ENCODE measurements around the gene SHLD2.
"Not testable (repeated sequence)": the region's sequence is repeated elsewhere in the genome, so short reads cannot be mapped to it uniquely, and the experiment has no call there.

SHLD2 gene

DNA sequence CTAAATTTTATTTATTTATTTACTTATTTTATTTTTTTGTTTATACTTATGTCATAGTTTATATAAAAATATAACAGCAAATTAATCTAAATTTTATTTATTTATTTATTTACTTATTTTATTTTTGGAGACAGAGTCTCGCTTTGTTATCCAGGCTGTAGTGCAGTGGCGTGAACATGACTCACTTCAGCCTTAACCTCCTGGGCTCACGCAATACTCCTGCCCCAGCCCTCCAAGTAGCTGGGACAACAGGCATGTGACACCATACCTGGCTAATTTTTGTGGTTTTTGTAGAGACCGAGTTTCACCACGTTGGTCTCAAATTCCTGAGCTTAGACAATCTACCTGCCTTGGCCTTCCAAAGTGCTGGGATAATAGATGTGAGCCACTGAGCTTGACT is 115.3 kb downstream of the SHLD2 start:
- not testable (repeated sequence) for DNase-seq; H3K36me3 ChIP-seq (replicated peaks; ENCODE audit: insufficient read depth, low read length); H3K4me2 ChIP-seq (ENCODE audit: low read depth, low read length); H3K9ac ChIP-seq (ENCODE audit: low read length); H3K4me1 ChIP-seq (ENCODE audit: low read length); H2AFZ ChIP-seq (ENCODE audit: low read length); H3K9me3 ChIP-seq (replicated peaks; ENCODE audit: insufficient read depth, low read length); H3K27ac ChIP-seq (ENCODE audit: low read length); H3F3A ChIP-seq (ENCODE audit: insufficient read depth, low read length); H3K4me3 ChIP-seq (ENCODE audit: low read length); H3K27me3 ChIP-seq (replicated peaks; ENCODE audit: insufficient read depth, low read length); H3K9me2 ChIP-seq (replicated peaks; ENCODE audit: insufficient read depth, low read length); H3K79me2 ChIP-seq (ENCODE audit: low read length); H4K20me1 ChIP-seq (ENCODE audit: insufficient read depth, low read length)

GRCh38 chr10:87211848-87212247 is 116.8 kb downstream of the SHLD2 start:
- H4K20me1 ChIP-seq (ENCODE audit: insufficient read depth, low read length); H3K4me3 ChIP-seq (ENCODE audit: low read length); H3K27ac ChIP-seq (ENCODE audit: low read length); H3K79me2 ChIP-seq (ENCODE audit: low read length); H3K27me3 ChIP-seq (replicated peaks; ENCODE audit: insufficient read depth, low read length); H3K4me2 ChIP-seq (ENCODE audit: low read depth, low read length); H3K36me3 ChIP-seq (replicated peaks; ENCODE audit: insufficient read depth, low read length); H3K9me2 ChIP-seq (replicated peaks; ENCODE audit: insufficient read depth, low read length); H2AFZ ChIP-seq (ENCODE audit: low read length); DNase-seq; H3K4me1 ChIP-seq (ENCODE audit: low read length); H3K9ac ChIP-seq (ENCODE audit: low read length); H3F3A ChIP-seq (ENCODE audit: insufficient read depth, low read length); H3K9me3 ChIP-seq (replicated peaks; ENCODE audit: insufficient read depth, low read length): not testable (repeated sequence)

DNA sequence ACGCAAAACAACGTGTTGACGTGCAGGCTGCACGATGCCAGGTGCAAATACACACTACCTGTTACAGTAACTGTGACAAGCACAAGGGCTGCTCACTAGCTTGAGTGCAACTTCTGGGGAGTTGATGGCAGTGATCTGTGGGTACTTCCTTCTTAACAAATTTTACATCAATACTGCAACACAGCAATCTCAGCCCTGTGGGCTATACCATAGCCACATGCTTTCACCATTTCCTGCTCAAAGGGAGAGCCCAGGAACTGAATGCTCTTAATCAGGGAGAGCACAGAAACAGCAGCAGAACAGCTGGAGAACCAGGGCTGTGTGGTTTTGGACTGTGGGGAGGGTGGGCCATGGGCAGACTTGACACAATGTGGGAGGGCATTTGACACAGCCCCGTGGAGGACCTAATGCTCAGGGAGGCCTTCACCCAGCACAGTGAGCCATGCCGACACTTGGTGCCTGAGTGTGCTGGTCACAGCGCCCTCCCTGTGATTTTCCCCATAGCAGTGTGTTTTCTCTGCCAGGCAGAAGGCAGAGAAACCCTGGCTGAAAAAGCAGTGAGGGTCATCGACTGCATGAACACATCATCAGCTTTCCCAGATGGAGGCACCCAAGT is 118.3 kb downstream of the SHLD2 start:
- H3K4me3 ChIP-seq (ENCODE audit: low read length); H4K20me1 ChIP-seq (ENCODE audit: insufficient read depth, low read length); H3K27me3 ChIP-seq (replicated peaks; ENCODE audit: insufficient read depth, low read length); H3K4me1 ChIP-seq (ENCODE audit: low read length); H3F3A ChIP-seq (ENCODE audit: insufficient read depth, low read length); H3K9me2 ChIP-seq (replicated peaks; ENCODE audit: insufficient read depth, low read length); H2AFZ ChIP-seq (ENCODE audit: low read length); DNase-seq; H3K79me2 ChIP-seq (ENCODE audit: low read length); H3K4me2 ChIP-seq (ENCODE audit: low read depth, low read length); H3K27ac ChIP-seq (ENCODE audit: low read length); H3K9me3 ChIP-seq (replicated peaks; ENCODE audit: insufficient read depth, low read length); H3K36me3 ChIP-seq (replicated peaks; ENCODE audit: insufficient read depth, low read length); H3K9ac ChIP-seq (ENCODE audit: low read length): not testable (repeated sequence)

DNA sequence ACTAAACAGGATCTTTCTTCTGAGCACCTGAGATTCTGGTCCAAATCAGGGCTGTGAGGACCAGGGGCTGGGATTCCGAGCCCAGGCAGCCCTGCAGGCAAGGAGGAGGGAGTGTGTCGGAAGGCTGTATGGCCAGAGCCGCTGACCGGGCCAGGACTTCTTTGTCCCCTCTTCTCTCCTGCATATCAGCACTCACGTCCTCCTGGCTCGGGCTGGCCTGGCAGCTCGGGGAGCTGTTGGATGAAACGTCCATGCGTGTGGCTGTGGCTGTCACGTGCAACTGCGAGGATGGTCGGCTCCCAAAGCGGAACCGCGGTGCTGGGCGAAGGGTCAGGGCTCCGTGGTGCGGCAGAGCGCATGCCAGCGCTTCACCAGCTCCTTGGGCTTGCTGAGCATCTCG is 118.8 kb downstream of the SHLD2 start:
- H3K4me1 ChIP-seq (ENCODE audit: low read length); H3K4me2 ChIP-seq (ENCODE audit: low read depth, low read length); H3K36me3 ChIP-seq (replicated peaks; ENCODE audit: insufficient read depth, low read length); H3K9ac ChIP-seq (ENCODE audit: low read length); DNase-seq; H3K27ac ChIP-seq (ENCODE audit: low read length); H3K79me2 ChIP-seq (ENCODE audit: low read length); H4K20me1 ChIP-seq (ENCODE audit: insufficient read depth, low read length); H3K4me3 ChIP-seq (ENCODE audit: low read length); H3F3A ChIP-seq (ENCODE audit: insufficient read depth, low read length); H3K9me2 ChIP-seq (replicated peaks; ENCODE audit: insufficient read depth, low read length); H3K27me3 ChIP-seq (replicated peaks; ENCODE audit: insufficient read depth, low read length); H3K9me3 ChIP-seq (replicated peaks; ENCODE audit: insufficient read depth, low read length); H2AFZ ChIP-seq (ENCODE audit: low read length): not testable (repeated sequence)

DNA sequence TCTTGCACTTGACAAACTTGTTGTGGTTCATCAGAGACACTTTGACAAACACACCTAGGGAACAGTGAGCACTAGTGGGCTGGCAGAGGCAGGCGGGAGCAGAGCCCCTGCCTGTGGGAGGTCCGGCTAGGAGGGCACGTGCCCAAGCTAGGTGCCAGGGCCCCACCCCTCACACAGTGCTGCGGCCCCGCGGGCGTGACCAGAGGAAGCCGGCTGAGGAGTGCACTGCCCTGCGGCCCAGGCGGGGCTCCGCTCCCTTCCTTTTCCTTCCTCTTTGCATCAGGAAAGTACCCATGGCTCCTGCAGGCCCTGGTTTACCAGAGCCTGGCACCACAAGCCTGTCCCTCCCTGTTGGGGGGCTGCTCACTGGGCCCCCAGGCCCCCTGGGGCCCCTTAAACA is 121.1 kb downstream of the SHLD2 start:
- not testable (repeated sequence) for H3K36me3 ChIP-seq (replicated peaks; ENCODE audit: insufficient read depth, low read length); H3K27me3 ChIP-seq (replicated peaks; ENCODE audit: insufficient read depth, low read length); H3K9me2 ChIP-seq (replicated peaks; ENCODE audit: insufficient read depth, low read length); H3K9me3 ChIP-seq (replicated peaks; ENCODE audit: insufficient read depth, low read length); H3K27ac ChIP-seq (ENCODE audit: low read length); H3K4me2 ChIP-seq (ENCODE audit: low read depth, low read length); H3K4me3 ChIP-seq (ENCODE audit: low read length); H2AFZ ChIP-seq (ENCODE audit: low read length); H3F3A ChIP-seq (ENCODE audit: insufficient read depth, low read length); H3K4me1 ChIP-seq (ENCODE audit: low read length); H3K79me2 ChIP-seq (ENCODE audit: low read length); H3K9ac ChIP-seq (ENCODE audit: low read length); H4K20me1 ChIP-seq (ENCODE audit: insufficient read depth, low read length); DNase-seq

DNA sequence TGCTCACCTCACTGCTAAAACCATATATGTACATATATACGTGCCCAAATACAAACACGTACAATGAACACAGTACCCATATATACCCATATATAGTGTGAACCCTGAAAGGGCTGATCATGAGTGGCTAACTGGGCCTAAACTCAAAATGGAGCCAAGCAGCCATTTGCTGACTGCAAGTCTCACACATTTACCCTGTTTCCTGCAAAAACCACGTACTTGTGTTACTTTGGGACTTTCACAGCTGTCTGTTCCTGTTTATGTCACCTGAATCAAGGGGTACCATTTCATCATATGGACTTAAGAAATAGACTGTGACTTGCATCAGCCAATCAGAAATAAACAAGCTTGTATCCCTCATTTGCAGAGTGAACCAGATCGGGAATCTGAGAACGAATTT is 124.4 kb downstream of the SHLD2 start:
- H3K4me1 ChIP-seq (ENCODE audit: low read length); H3F3A ChIP-seq (ENCODE audit: insufficient read depth, low read length); H3K36me3 ChIP-seq (replicated peaks; ENCODE audit: insufficient read depth, low read length); H3K9me3 ChIP-seq (replicated peaks; ENCODE audit: insufficient read depth, low read length); H4K20me1 ChIP-seq (ENCODE audit: insufficient read depth, low read length); H3K27ac ChIP-seq (ENCODE audit: low read length); H3K9me2 ChIP-seq (replicated peaks; ENCODE audit: insufficient read depth, low read length); H3K79me2 ChIP-seq (ENCODE audit: low read length); DNase-seq; H3K4me3 ChIP-seq (ENCODE audit: low read length); H3K4me2 ChIP-seq (ENCODE audit: low read depth, low read length); H2AFZ ChIP-seq (ENCODE audit: low read length); H3K27me3 ChIP-seq (replicated peaks; ENCODE audit: insufficient read depth, low read length); H3K9ac ChIP-seq (ENCODE audit: low read length): not testable (repeated sequence)

- not testable (repeated sequence) for H3K27me3 ChIP-seq (replicated peaks; ENCODE audit: insufficient read depth, low read length)
These were observed 127.8 kb downstream of the SHLD2 start for GRCh38 chr10:87222789-87223188.

GRCh38 chr10:87225148-87225547 is 130.1 kb downstream of the SHLD2 start, which contains the start of gene NUTM2A:
NUTM2A (plus strand) TSS chr10:87225448; CDS start chr10:87225831, 383 bp downstream.
- H3K27ac ChIP-seq (ENCODE audit: low read length); H3K9me2 ChIP-seq (replicated peaks; ENCODE audit: insufficient read depth, low read length); H3K4me2 ChIP-seq (ENCODE audit: low read depth, low read length): not testable (repeated sequence)

More at GRCh38 chr10:87222789-87223188, 127.8 kb downstream of the SHLD2 start:
- not testable (repeated sequence) for H3K9me2 ChIP-seq (replicated peaks; ENCODE audit: insufficient read depth, low read length); H3K4me3 ChIP-seq (ENCODE audit: low read length); H3K79me2 ChIP-seq (ENCODE audit: low read length); H3K4me2 ChIP-seq (ENCODE audit: low read depth, low read length); H3K9ac ChIP-seq (ENCODE audit: low read length); H3K36me3 ChIP-seq (replicated peaks; ENCODE audit: insufficient read depth, low read length); H3F3A ChIP-seq (ENCODE audit: insufficient read depth, low read length); H2AFZ ChIP-seq (ENCODE audit: low read length); H3K27ac ChIP-seq (ENCODE audit: low read length); H3K4me1 ChIP-seq (ENCODE audit: low read length); H4K20me1 ChIP-seq (ENCODE audit: insufficient read depth, low read length); DNase-seq; H3K9me3 ChIP-seq (replicated peaks; ENCODE audit: insufficient read depth, low read length)

More at GRCh38 chr10:87225148-87225547, 130.1 kb downstream of the SHLD2 start, which contains the start of gene NUTM2A:
- not testable (repeated sequence) for H3K9ac ChIP-seq (ENCODE audit: low read length); H3K4me1 ChIP-seq (ENCODE audit: low read length); DNase-seq; H4K20me1 ChIP-seq (ENCODE audit: insufficient read depth, low read length); H3K4me3 ChIP-seq (ENCODE audit: low read length); H3K27me3 ChIP-seq (replicated peaks; ENCODE audit: insufficient read depth, low read length); H3K9me3 ChIP-seq (replicated peaks; ENCODE audit: insufficient read depth, low read length); H3K36me3 ChIP-seq (replicated peaks; ENCODE audit: insufficient read depth, low read length); H2AFZ ChIP-seq (ENCODE audit: low read length); H3K79me2 ChIP-seq (ENCODE audit: low read length); H3F3A ChIP-seq (ENCODE audit: insufficient read depth, low read length)

All from MM.1S (cell line).